ENCODE results near the gene PLA2G2D.

PLA2G2D gene

GRCh38 chr1:20072771-20073170 is 46.6 kb downstream of the PLA2G2D start:
- H4K20me1 ChIP-seq (ENCODE audit: insufficient read depth, low read length, poor library complexity, severe bottlenecking): no peaks in the 10 kb centered on the region
- TF ChIP-seq CTCF (conservative IDR thresholded peaks at IDR 0.05; ENCODE audit: low read length): no peak
- TF ChIP-seq EZH2phosphoT487 (IDR thresholded peaks at IDR 0.05; ENCODE audit: borderline replicate concordance): no peak
- no peaks in the 10 kb centered on the region for H3K79me2 ChIP-seq (ENCODE audit: insufficient read depth, low read length)
- H3K9ac ChIP-seq (ENCODE audit: low read depth, low read length, poor library complexity, severe bottlenecking): no peak overlapping the region
- H3K36me3 ChIP-seq (ENCODE audit: insufficient read depth, low read length): no peaks in the 10 kb centered on the region
- H3K4me1 ChIP-seq (ENCODE audit: insufficient read depth, low read length, poor library complexity, severe bottlenecking): no peaks in the 10 kb centered on the region
- no peaks in the 10 kb centered on the region for H3F3A ChIP-seq (ENCODE audit: low read depth)
- H3K27me3 ChIP-seq (ENCODE audit: insufficient read depth, low read length, poor library complexity, severe bottlenecking): no peaks in the 10 kb centered on the region
- no peaks in the 10 kb centered on the region for H3K9me2 ChIP-seq (replicated peaks; ENCODE audit: low read depth, low read length)
- no peak overlapping the region for H3K4me3 ChIP-seq (ENCODE audit: low read length, poor library complexity, severe bottlenecking)
- H3K4me2 ChIP-seq (ENCODE audit: low read depth, low read length, poor library complexity, severe bottlenecking): no peak overlapping the region
- no peaks in the 10 kb centered on the region for H3K9me3 ChIP-seq (ENCODE audit: insufficient read depth, low read depth, low read length)
- H2AFZ ChIP-seq (ENCODE audit: low read length): no peak overlapping the region

- no peak overlapping the region for H2AFZ ChIP-seq (ENCODE audit: low read length)
- no peak overlapping the region for H3K4me2 ChIP-seq (ENCODE audit: low read depth, low read length, poor library complexity, severe bottlenecking)
- H3F3A ChIP-seq (ENCODE audit: low read depth): no peaks in the 10 kb centered on the region
- H3K79me2 ChIP-seq (ENCODE audit: insufficient read depth, low read length): no peaks in the 10 kb centered on the region
- no peaks in the 10 kb centered on the region for H3K9me2 ChIP-seq (replicated peaks; ENCODE audit: low read depth, low read length)
- no peak overlapping the region for H3K9ac ChIP-seq (ENCODE audit: low read depth, low read length, poor library complexity, severe bottlenecking)
- H4K20me1 ChIP-seq (ENCODE audit: insufficient read depth, low read length, poor library complexity, severe bottlenecking): no peaks in the 10 kb centered on the region
- no peak overlapping the region for H3K4me3 ChIP-seq (ENCODE audit: low read length, poor library complexity, severe bottlenecking)
- TF ChIP-seq EZH2phosphoT487 (IDR thresholded peaks at IDR 0.05; ENCODE audit: borderline replicate concordance) (no peak), CTCF (conservative IDR thresholded peaks at IDR 0.05; ENCODE audit: low read length) (no peak)
- no peaks in the 10 kb centered on the region for H3K9me3 ChIP-seq (ENCODE audit: insufficient read depth, low read depth, low read length)
- H3K27me3 ChIP-seq (ENCODE audit: insufficient read depth, low read length, poor library complexity, severe bottlenecking): no peaks in the 10 kb centered on the region
- no peaks in the 10 kb centered on the region for H3K4me1 ChIP-seq (ENCODE audit: insufficient read depth, low read length, poor library complexity, severe bottlenecking)
- no peaks in the 10 kb centered on the region for H3K36me3 ChIP-seq (ENCODE audit: insufficient read depth, low read length)
Observed at GRCh38 chr1:20071416-20071815, 47.9 kb downstream of the PLA2G2D start.

- Histone ChIP-seq H4K20me1 (ENCODE audit: insufficient read depth, low read length, poor library complexity, severe bottlenecking) (no peaks in the 10 kb centered on the region), H3K9me2 (replicated peaks; ENCODE audit: low read depth, low read length) (no peaks in the 10 kb centered on the region), H3K9ac (ENCODE audit: low read depth, low read length, poor library complexity, severe bottlenecking) (no peak overlapping the region), H3F3A (ENCODE audit: low read depth) (no peaks in the 10 kb centered on the region), H3K9me3 (ENCODE audit: insufficient read depth, low read depth, low read length) (no peaks in the 10 kb centered on the region), H3K4me2 (ENCODE audit: low read depth, low read length, poor library complexity, severe bottlenecking) (no peak overlapping the region), H3K4me1 (ENCODE audit: insufficient read depth, low read length, poor library complexity, severe bottlenecking) (no peaks in the 10 kb centered on the region), H3K27me3 (ENCODE audit: insufficient read depth, low read length, poor library complexity, severe bottlenecking) (no peaks in the 10 kb centered on the region), H2AFZ (ENCODE audit: low read length) (no peak overlapping the region), H3K36me3 (ENCODE audit: insufficient read depth, low read length) (no peaks in the 10 kb centered on the region), H3K4me3 (ENCODE audit: low read length, poor library complexity, severe bottlenecking) (no peak overlapping the region), H3K79me2 (ENCODE audit: insufficient read depth, low read length) (no peaks in the 10 kb centered on the region)
- TF ChIP-seq CTCF (conservative IDR thresholded peaks at IDR 0.05; ENCODE audit: low read length) (no peak), EZH2phosphoT487 (IDR thresholded peaks at IDR 0.05; ENCODE audit: borderline replicate concordance) (no peak)
Observed at GRCh38 chr1:20070357-20070756, 49.0 kb downstream of the PLA2G2D start.
